ENCODE measurements around the gene ANKRD16. TPM values are rescaled to one million over a fixed set of nuclear protein-coding genes. Genes with fewer than 3 reads are reported as not detected.
A peak's percentile ranks its signal among the peaks of the same experiment; 100 is the strongest.

ANKRD16 gene
- polyA plus RNA-seq, 1 donor from 2014 or later = 14.2 TPM

GRCh38 chr10:5813341-5814109 lies 76.2 kb downstream of the ANKRD16 start, which contains the start of gene GDI2:
Gene GDI2 (minus strand): TSS chr10:5813434. CDS start chr10:5813258, 176 bp downstream.
- peak within 1 kb of the TSS; percentile 84 for H2AFZ ChIP-seq (ENCODE audit: low read depth, low read length)
- no peaks in the 10 kb centered on the region for H3K36me3 ChIP-seq (ENCODE audit: insufficient read depth, low read length)
- H3K27me3 ChIP-seq (ENCODE audit: insufficient read depth, low read depth, low read length) = no peaks in the 10 kb centered on the region

GRCh38 chr10:5813091-5813340 lies 76.7 kb downstream of the ANKRD16 start:
- peak overlapping the region; percentile 98 for H3K9ac ChIP-seq (ENCODE audit: low read length)
- no peaks in the 10 kb centered on the region for H3K9me3 ChIP-seq (ENCODE audit: low read length)
- H3K36me3 ChIP-seq (ENCODE audit: insufficient read depth, low read length) = no peaks in the 10 kb centered on the region
- peaks cover 46% of the 10 kb centered on the region for H3K79me2 ChIP-seq (replicated peaks; ENCODE audit: insufficient read depth, low read length)
- peak overlapping the region; percentile 84 for H2AFZ ChIP-seq (ENCODE audit: low read depth, low read length)
- H3K27ac ChIP-seq (ENCODE audit: low read length) = peak overlapping the region; percentile 96
- H3F3A ChIP-seq (ENCODE audit: insufficient read depth, low read length, poor library complexity, severe bottlenecking) = peaks cover 8% of the 10 kb centered on the region
- H3K4me3 ChIP-seq (ENCODE audit: low read length) = peak overlapping the region; percentile 97
- H3K4me2 ChIP-seq (ENCODE audit: low read length) = no peak overlapping the region
- no peaks in the 10 kb centered on the region for H3K9me2 ChIP-seq (ENCODE audit: insufficient read depth, low read length)
- H3K27me3 ChIP-seq (ENCODE audit: insufficient read depth, low read depth, low read length) = no peaks in the 10 kb centered on the region
- no peaks in the 10 kb centered on the region for H4K20me1 ChIP-seq (ENCODE audit: insufficient read depth)
- TF ChIP-seq RAD21 (conservative IDR thresholded peaks at IDR 0.05) = no peak
- no peak for TF ChIP-seq CTCF (IDR thresholded peaks at IDR 0.05; ENCODE audit: poor library complexity, severe bottlenecking)
- no peak for TF ChIP-seq EP300 (conservative IDR thresholded peaks at IDR 0.05; ENCODE audit: poor library complexity, severe bottlenecking)
- no peak for TF ChIP-seq POLR2AphosphoS5 (IDR thresholded peaks at IDR 0.05)
- TF ChIP-seq, protein P1, sequence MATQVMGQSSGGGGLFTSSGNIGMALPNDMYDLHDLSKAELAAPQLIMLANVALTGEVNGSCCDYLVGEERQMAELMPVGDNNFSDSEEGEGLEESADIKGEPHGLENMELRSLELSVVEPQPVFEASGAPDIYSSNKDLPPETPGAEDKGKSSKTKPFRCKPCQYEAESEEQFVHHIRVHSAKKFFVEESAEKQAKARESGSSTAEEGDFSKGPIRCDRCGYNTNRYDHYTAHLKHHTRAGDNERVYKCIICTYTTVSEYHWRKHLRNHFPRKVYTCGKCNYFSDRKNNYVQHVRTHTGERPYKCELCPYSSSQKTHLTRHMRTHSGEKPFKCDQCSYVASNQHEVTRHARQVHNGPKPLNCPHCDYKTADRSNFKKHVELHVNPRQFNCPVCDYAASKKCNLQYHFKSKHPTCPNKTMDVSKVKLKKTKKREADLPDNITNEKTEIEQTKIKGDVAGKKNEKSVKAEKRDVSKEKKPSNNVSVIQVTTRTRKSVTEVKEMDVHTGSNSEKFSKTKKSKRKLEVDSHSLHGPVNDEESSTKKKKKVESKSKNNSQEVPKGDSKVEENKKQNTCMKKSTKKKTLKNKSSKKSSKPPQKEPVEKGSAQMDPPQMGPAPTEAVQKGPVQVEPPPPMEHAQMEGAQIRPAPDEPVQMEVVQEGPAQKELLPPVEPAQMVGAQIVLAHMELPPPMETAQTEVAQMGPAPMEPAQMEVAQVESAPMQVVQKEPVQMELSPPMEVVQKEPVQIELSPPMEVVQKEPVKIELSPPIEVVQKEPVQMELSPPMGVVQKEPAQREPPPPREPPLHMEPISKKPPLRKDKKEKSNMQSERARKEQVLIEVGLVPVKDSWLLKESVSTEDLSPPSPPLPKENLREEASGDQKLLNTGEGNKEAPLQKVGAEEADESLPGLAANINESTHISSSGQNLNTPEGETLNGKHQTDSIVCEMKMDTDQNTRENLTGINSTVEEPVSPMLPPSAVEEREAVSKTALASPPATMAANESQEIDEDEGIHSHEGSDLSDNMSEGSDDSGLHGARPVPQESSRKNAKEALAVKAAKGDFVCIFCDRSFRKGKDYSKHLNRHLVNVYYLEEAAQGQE (IDR thresholded peaks at IDR 0.05; ENCODE audit: borderline replicate concordance) = no peak
- TF ChIP-seq SMC3 (conservative IDR thresholded peaks at IDR 0.05; ENCODE audit: poor library complexity) = no peak
- no peak for TF ChIP-seq EZH2 (IDR thresholded peaks at IDR 0.05; ENCODE audit: borderline replicate concordance, insufficient read depth, low read length, poor library complexity, severe bottlenecking)
- no peak for TF ChIP-seq TAF1 (IDR thresholded peaks at IDR 0.05; ENCODE audit: low read depth)

More at GRCh38 chr10:5813341-5814109, 76.2 kb downstream of the ANKRD16 start, which contains the start of gene GDI2:
- peak within 1 kb of the TSS; percentile 87 for H3K4me2 ChIP-seq (ENCODE audit: low read length)
- H3K9me2 ChIP-seq (ENCODE audit: insufficient read depth, low read length) = no peaks in the 10 kb centered on the region
- H3F3A ChIP-seq (ENCODE audit: insufficient read depth, low read length, poor library complexity, severe bottlenecking) = peaks cover 8% of the 10 kb centered on the region
- peak; percentile 96 for TF ChIP-seq TAF1 (IDR thresholded peaks at IDR 0.05; ENCODE audit: low read depth)
- TF ChIP-seq POLR2AphosphoS5 (IDR thresholded peaks at IDR 0.05) = peak; percentile 99
- peak; percentile 7 for TF ChIP-seq CTCF (IDR thresholded peaks at IDR 0.05; ENCODE audit: poor library complexity, severe bottlenecking)
- TF ChIP-seq MXI1 (conservative IDR thresholded peaks at IDR 0.05; ENCODE audit: poor library complexity, severe bottlenecking) = peak; percentile 100
- TF ChIP-seq RAD21 (conservative IDR thresholded peaks at IDR 0.05) = no peak
- TF ChIP-seq, protein P1 (IDR thresholded peaks at IDR 0.05; ENCODE audit: borderline replicate concordance) = peak; percentile 92
- no peak for TF ChIP-seq EZH2 (IDR thresholded peaks at IDR 0.05; ENCODE audit: borderline replicate concordance, insufficient read depth, low read length, poor library complexity, severe bottlenecking)
- TF ChIP-seq EP300 (conservative IDR thresholded peaks at IDR 0.05; ENCODE audit: poor library complexity, severe bottlenecking) = peak; percentile 27
- TF ChIP-seq SMC3 (conservative IDR thresholded peaks at IDR 0.05; ENCODE audit: poor library complexity) = no peak
- no peaks in the 10 kb centered on the region for H4K20me1 ChIP-seq (ENCODE audit: insufficient read depth)
- peak within 1 kb of the TSS; percentile 98 for H3K9ac ChIP-seq (ENCODE audit: low read length)
- peaks cover 41% of the 10 kb centered on the region for H3K79me2 ChIP-seq (replicated peaks; ENCODE audit: insufficient read depth, low read length)
- H3K9me3 ChIP-seq (ENCODE audit: low read length) = no peaks in the 10 kb centered on the region
- H3K4me3 ChIP-seq (ENCODE audit: low read length) = peak within 1 kb of the TSS; percentile 97
- H3K27ac ChIP-seq (ENCODE audit: low read length) = peak within 1 kb of the TSS; percentile 96
